HG03196 (cell line): ENCODE results near the gene CTR9.

Experiments used
- ATAC-seq: cut with Tn5 transposase; IDR thresholded peaks from one replicate; pipeline ENCODE4 v1.9.1; 2021; ENCODE audit not compliant: unreplicated experiment

CTR9 gene

DNA sequence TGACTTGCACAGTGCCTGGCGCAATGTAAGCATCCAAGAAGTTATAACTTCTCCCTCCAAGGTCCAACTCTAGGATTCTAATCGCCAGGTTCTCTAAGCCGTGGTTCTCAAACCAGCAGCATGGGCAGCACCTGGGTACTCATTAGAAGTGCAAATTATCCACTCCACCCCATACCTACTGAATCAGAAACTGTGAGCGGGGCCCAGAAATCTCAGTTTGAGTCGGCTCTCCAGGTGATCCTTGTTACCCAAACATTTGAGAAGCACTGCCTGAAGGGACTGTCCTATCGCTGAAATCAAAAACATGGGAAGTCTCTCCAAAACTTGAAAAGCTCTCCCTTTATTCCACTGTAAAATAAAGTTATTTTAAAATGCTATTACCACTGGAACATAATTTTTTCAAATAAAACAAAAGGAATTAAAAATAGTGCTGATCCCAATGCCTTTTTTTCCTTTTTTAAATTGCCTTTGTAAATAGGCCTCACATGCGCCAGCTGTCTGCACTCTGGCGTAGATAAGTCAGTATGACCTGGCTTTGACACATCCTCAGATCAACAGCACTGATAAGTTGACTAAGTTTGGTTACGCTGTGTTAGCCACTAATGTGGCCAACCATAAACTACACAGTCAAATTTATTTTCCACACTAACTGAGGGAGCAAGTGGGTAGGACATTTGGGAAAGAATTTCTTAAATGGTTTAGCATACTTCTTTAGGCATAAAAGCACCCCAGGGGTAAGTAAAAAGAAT lies 8.4 kb upstream of the CTR9 start:
- ATAC-seq = no peak

GRCh38 chr11:10743354-10744000 lies 7.6 kb upstream of the CTR9 start:
- no peak for ATAC-seq

DNA sequence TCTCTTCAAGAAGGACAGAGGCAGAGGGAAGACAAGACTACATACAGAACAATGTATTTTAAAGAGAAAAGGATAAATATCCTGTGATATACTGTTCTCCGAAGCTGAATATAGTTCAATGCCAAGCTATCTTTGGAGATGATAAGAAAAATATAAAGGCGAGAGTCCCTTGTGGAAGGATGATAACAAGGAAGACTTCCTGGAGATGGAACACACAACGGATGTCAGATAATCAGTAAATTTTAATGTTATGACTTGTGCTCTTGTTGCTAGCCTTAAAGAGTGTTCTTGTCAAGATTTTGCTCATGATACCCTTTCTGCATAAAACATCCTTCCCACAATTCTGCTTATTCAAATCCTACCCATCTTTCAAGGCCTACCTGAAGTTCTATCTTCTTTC lies 6.8 kb upstream of the CTR9 start:
- ATAC-seq = no peak

DNA sequence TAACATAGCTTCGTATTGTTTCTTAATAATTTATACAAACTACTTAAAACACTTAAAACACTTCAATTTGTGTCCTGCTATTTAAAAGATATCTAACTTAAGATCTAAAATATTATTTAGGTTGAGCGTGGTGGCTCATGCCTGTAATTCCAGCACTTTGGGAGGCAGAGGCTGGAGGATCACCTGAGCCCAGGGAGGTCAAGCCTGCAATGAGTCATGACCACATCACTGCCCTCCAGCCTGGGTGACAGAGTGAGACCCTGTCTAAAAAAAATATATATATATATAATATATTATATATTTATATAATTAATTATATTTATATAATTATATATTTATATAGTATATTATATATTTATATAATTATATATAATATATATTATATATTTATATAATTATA lies 4.2 kb upstream of the CTR9 start:
- ATAC-seq = no peak

GRCh38 chr11:10747733-10748132 lies 3.3 kb upstream of the CTR9 start:
- no peak for ATAC-seq

- no peak for ATAC-seq
Observed at GRCh38 chr11:10749476-10749875, 1.6 kb upstream of the CTR9 start.

GRCh38 chr11:10751581-10751940 lies 515 bp downstream of the CTR9 start:
- no peak for ATAC-seq

DNA sequence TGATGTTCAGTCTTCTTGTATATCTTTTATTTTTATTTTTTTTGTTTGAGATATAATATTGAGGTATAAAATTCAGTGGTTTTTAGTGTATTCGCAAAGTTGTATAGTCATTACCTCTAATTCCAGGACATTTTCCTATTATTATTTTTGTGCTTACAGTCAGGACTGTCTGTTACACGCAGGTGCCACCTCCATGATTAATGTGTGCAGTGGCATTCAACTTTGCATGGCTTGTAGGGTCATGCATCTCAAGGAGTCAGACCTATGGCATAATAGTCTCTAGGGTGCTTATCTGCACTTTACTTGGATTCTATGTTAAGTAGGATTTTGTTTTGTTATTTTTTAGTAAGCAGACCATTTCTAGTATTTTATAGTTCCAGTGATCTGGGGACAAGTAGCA lies 1.0 kb downstream of the CTR9 start:
- no peak for ATAC-seq

DNA sequence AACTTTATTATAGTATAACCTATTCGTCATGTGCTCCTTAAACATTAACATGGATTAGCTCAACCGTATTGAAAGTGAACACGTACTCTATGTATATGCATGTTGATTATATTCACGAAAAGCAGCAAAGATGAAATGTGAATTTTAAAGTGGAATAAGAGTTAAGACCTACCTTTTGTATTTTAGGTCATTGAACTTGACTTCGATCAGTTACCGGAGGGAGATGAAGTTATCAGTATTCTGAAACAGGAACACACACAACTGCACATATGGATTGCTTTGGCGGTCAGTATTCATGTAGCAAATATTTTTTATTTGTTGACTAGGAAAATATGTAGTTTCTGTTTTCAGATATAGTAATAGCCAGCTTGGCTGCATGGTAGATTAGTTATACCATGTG lies 1.4 kb downstream of the CTR9 start:
- ATAC-seq = no peak

GRCh38 chr11:10758957-10759356 lies 7.9 kb downstream of the CTR9 start:
- no peak for ATAC-seq

GRCh38 chr11:10761085-10761698 lies 10.1 kb downstream of the CTR9 start:
- ATAC-seq = no peak

DNA sequence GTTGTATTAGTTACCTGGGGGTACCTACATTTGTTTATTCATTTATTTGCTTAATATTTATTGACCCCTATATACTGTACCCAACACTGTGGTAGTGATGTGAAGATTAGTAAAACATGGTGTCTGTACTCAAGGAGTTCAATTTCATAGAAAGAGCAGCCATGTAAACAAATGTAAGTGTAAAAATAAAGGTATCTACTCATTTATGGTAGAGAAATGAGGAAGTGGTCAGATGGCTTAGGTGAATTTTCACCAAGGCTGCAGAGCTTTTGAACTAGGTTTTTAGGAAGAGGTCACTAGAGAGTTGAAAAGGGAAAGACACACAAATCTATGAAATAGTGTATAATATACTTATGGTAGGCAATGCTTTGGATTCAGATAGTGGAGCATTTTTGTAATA lies 11.1 kb downstream of the CTR9 start:
- ATAC-seq = peak; percentile 74

DNA sequence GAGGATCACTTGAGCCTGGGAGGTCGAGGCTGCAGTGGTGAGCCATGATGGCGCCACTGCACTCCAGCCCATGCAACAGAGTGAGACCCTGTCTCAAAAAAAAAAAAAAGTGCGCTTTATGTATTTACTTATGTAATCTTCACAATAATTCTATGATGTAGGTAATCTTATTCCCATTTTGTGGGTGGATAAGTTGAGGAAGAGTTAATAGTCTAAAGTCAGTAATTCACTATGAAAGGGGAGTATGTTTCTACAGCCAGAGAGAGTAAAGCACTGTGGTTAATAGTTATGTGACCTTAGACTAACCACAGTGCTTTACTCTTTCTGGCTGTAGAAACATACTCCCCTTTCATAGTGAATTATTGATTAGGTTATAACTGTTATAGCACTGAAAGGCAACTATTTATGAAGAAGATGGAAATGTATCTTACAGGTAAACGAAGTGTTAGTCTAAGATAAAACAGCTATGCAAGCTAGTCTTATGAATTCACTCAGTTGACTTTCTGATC lies 11.9 kb downstream of the CTR9 start:
- no peak for ATAC-seq

GRCh38 chr11:10763766-10764165 lies 12.7 kb downstream of the CTR9 start:
- no peak for ATAC-seq

DNA sequence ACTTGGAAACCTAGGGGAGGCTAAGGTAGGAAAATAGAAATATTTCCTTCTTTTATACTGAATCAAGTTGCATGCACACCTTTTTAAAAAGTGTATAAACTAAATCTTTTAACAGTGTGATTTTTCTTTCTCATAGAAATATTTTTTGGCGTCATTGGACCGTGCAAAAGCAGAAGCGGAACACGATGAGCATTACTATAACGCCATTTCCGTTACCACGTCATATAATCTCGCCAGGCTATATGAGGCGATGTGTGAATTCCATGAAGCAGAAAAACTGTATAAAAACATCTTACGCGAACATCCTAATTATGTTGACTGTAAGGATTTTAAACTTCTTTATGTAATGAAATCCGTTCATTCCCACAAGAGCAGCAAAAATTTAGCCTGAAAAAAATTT lies 13.4 kb downstream of the CTR9 start:
- no peak for ATAC-seq

DNA sequence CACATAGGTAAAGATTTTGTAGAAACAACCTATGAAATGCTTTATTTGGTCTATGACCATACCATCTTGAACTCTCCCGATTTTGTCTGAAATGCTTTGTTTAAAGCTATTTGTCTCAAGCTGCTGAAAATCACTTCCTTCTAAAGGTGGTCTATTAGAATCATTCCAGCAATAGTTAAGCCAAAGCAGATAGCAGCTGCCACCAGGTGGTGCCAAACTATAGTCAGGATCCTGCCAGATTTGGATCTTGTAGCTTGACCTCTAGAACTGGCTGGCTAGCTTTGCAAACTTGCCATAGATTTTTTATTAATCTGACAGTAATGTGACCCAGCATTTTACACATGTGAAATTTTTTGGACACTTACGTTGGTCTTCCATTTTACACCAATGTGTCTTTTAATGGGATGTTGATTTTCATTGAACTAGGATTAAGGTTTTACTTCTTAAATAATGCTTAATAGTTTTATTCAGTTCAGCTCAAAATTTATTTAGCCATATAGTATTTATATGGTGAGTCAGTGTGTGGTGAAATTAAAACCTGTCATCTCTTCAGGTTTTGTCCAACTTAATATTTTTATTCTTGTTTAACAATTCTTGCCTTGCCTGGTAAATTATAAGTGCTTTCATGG lies 19.7 kb downstream of the CTR9 start:
- no peak for ATAC-seq

GRCh38 chr11:10771457-10771856 lies 20.4 kb downstream of the CTR9 start:
- no peak for ATAC-seq

DNA sequence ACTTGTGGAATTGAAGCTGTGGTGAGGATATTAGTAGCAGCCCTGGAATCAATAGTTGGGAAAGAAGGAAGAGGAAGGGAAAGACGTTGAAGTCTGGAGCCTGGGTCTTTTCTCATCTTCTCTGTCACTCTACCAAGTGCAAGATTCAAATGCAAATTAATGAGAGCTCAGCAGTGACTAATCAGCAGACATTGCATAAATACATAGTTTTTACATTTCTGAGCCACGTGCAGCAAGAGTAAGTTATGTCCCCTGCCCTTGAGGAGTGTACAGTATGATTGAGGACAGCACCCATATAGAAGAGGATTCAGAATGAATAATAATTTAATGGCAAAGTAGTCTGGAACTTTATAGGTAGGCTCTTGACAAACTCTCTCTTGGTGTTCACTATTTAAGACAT lies 23.8 kb downstream of the CTR9 start:
- no peak for ATAC-seq

DNA sequence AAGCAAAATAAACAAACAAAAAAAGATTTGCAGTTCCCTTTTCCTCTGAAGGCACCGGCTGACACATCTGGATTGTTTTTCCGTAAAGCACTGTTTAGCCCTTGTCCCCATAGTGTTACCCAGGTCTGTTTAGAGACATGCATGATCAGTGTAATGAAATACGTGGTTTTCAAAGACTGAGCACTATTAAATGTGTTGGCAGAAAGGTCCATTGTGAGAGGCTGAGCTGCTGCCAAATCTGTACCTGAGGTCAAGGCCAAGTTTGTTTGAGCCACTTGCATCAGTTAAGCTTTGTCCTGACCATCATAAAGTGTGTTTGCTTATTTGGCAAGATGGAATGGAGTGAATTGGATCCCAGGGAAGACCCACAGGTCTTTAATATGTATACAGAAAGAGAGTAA lies 26.3 kb downstream of the CTR9 start:
- no peak for ATAC-seq

DNA sequence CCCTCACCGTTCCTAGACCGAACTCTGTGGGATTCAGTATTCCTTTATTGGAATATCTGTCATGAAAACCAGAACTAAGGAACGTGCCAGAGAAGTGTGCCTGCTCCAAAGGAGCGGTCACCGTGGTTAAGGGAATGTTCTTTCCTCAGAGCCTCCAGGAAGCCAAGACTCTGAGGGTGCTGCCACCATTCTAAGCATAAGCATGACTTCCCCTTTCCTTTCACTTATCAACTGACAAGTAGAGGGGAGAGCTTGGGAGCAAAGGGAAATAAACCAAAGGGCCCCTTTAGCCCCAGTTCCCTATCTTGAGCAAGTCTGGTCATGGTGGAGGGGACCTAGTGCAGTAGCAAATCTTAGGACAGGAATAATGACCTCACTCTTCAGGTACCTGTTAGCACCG lies 26.8 kb downstream of the CTR9 start:
- no peak for ATAC-seq

DNA sequence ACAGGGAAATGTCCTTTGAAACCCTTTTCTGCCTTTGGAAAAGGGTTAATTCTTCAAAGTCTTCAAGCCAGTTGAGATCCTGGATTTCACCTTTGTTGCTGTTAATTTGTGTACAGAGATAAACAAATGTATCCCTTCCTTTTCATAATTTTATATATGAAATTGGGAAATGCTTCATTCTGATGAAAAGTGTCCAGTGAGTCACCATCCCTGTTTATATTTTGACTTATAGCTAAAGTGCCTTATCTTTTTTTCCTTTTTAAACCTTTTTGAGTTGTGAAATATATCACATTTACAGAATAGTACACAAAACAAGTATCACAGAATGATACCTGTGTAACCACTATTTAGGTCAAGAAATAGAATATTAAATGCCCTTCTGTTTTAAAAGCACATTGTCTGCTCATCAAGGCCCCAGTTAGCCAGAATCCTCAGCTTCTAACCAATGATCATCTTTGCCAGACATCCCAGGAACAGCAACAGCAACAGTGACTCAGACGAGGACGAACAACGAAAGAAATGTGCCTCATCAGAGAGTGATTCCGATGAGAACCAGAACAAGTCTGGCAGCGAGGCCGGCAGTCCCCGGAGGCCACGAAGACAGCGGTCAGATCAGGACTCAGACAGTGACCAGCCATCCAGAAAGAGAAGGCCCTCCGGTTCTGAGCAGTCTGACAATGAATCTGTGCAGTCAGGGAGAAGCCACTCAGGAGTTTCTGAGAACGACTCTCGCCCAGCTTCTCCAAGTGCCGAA lies 27.3 kb downstream of the CTR9 start:
- no peak for ATAC-seq
